Measurements from ENCODE around the gene BPIFB2. TPM values are rescaled to one million over a fixed set of nuclear protein-coding genes. Genes with fewer than 3 reads are reported as not detected.

Gene BPIFB2
- total RNA-seq, 1 donor from 2014 or later, result not detected

DNA sequence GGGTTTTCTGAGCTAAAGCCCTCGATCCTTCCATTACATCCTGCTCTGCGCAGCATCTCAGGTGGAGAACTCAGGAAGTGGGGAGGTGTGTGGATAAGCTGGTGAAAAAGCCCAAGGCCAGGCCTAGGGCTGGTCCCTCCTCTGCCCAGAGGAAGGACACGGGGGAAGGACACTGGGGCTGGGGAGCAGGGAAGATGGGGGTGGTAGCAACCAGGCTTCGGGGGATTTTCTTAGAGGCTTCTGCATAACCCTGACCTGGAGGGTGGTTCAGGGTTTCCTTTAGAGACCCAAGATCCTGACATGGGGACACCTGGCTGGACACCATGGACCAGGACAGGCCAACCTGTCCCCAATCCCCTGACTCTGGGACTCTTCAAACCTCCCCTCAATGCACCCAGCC, 41.1 kb upstream of the BPIFB2 start:
- no peak for FAIRE-seq
- no peaks in the 10 kb centered on the region for H3K36me3 ChIP-seq (ENCODE audit: control insufficient read depth, insufficient read depth, low read length)
- no peak for DNase-seq (ENCODE audit: low read depth)
- no peak overlapping the region for H3K4me3 ChIP-seq (ENCODE audit: low read depth, low read length)
- no peak for TF ChIP-seq CTCF (IDR thresholded peaks at IDR 0.05; ENCODE audit: insufficient read depth, low read length, severe bottlenecking)
- no peaks in the 10 kb centered on the region for H3K27me3 ChIP-seq (ENCODE audit: control insufficient read depth, insufficient read depth, low read length)

DNA sequence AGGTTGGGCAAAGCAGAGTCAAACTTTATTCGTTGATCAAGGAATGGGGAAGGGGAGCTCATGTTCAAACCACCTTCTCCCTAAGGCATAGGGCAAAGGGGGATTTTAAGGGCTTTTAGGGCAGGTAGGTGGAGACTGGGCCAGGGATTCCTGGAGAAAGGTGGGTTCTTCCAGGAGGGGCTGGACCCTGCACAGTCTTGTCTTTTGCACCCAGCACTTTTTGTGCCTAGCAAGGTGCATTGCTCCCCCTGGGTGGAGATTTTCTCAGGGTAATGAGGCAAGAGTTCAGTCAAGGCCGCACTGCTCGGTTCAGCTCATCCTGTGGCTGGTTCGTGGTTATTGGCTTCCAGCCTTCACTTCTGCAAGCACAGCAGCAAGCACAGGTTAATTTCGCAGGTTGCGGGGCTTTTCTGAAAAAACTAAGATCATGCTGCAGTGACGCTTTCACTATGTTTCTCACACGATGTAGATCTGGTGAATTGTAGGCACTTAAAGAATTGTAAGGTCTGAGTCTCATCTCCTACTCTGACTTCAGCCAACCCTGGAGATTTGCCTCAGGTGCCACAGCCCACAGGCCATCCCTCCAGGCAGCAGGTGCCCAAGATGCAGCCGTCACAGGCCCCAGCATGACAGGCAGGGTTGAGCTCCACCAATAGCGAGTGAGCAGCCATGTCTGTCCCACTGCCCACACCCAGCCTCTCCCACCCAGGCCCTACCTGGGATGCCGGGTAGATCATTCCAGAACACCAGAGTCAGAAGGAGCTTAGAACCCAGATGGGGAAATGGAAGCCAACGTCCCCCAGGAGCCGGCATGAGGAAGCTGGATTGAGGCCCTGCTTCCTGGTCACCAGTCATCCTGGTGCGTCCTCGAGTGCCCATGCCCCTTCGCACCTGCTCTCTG, 40.4 kb upstream of the BPIFB2 start:
- H3K36me3 ChIP-seq (ENCODE audit: control insufficient read depth, insufficient read depth, low read length), result no peaks in the 10 kb centered on the region
- FAIRE-seq (peak; percentile 52), DNase-seq (ENCODE audit: low read depth) (no peak)
- no peaks in the 10 kb centered on the region for H3K27me3 ChIP-seq (ENCODE audit: control insufficient read depth, insufficient read depth, low read length)
- H3K4me3 ChIP-seq (ENCODE audit: low read depth, low read length), result no peak overlapping the region
- TF ChIP-seq CTCF (IDR thresholded peaks at IDR 0.05; ENCODE audit: insufficient read depth, low read length, severe bottlenecking), result no peak

DNA sequence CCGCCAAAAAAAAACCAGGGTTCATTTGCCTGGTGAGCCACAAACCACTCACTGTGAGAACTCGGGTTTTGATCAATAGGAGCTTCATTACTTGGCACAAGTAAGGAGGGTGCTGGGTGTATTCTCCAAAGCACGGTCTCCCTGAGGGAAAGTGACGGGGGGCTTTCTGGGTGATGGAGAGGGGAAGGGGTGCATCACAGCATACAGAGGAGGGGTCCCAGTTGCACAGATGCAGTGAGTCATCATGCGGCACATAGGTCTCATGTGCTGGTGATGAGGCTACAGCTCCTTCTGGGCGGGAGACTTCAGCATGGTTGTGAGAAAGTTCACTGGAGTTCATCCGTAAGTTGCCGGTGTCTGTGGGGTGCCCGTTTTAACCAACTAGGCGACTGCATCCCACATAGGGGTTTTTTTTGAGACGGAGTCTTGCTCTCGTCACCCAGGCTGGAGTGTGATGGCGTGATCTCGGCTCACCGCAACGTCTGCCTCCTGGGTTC, 39.5 kb upstream of the BPIFB2 start:
- H3K4me3 ChIP-seq (ENCODE audit: low read depth, low read length), result no peak overlapping the region
- DNase-seq (ENCODE audit: low read depth) (no peak), FAIRE-seq (no peak)
- no peaks in the 10 kb centered on the region for H3K27me3 ChIP-seq (ENCODE audit: control insufficient read depth, insufficient read depth, low read length)
- no peak for TF ChIP-seq CTCF (IDR thresholded peaks at IDR 0.05; ENCODE audit: insufficient read depth, low read length, severe bottlenecking)
- H3K36me3 ChIP-seq (ENCODE audit: control insufficient read depth, insufficient read depth, low read length), result no peaks in the 10 kb centered on the region

- TF ChIP-seq CTCF (IDR thresholded peaks at IDR 0.05; ENCODE audit: insufficient read depth, low read length, severe bottlenecking), result no peak
- Histone ChIP-seq H3K27me3 (ENCODE audit: control insufficient read depth, insufficient read depth, low read length) (no peaks in the 10 kb centered on the region), H3K4me3 (ENCODE audit: low read depth, low read length) (no peak overlapping the region), H3K36me3 (ENCODE audit: control insufficient read depth, insufficient read depth, low read length) (no peaks in the 10 kb centered on the region)
- DNase-seq (ENCODE audit: low read depth) (no peak), FAIRE-seq (no peak)
Measured at GRCh38 chr20:32968478-32969241, 38.8 kb upstream of the BPIFB2 start.

DNA sequence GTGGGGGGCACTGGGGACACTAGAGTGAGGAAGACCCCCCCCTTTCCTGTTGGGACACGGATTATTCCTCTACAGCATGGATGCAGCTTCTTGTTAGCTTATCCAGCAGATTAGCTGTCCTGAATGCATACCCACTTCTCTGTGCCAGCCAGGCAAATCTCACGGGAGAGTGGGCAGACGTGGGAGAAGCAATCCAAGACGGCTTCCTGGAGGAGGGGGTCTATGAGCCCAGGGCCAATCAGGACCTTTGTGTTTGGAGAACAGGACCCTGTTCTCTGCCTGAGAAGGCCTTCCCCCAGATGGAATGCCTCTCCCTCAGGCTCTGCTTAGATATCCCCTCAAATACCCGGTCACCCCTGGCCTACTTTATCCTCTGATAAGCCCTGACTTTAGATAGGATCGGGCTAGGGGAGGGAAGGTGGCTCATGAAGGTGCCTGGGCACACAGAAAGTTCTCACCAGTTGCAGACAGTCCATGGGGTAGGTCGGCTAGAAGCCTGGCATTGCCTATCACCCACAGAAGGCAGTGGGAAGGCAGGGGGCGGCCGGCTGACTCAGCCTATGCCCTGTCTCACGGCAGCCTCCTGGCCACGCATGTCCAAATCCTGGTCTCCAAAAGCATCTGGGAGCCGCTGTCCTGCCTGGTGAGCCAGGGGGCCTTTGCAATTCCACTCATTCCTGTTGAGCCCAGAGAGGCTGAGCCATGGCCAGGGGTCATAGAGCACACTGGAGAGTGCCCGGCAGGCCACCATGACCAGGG, 38.0 kb upstream of the BPIFB2 start:
- FAIRE-seq (no peak), DNase-seq (ENCODE audit: low read depth) (no peak)
- Histone ChIP-seq H3K4me3 (ENCODE audit: low read depth, low read length) (no peak overlapping the region), H3K27me3 (ENCODE audit: control insufficient read depth, insufficient read depth, low read length) (no peaks in the 10 kb centered on the region), H3K36me3 (ENCODE audit: control insufficient read depth, insufficient read depth, low read length) (no peaks in the 10 kb centered on the region)
- TF ChIP-seq CTCF (IDR thresholded peaks at IDR 0.05; ENCODE audit: insufficient read depth, low read length, severe bottlenecking), result no peak

All from bronchial epithelial cell (primary cell).